AG04450 (cell line): Measurements from ENCODE around the gene CCNB1IP1. TPM values are rescaled to one million over a fixed set of nuclear protein-coding genes. Genes with fewer than 3 reads are reported as not detected.
"Not testable (repeated sequence)": the region's sequence is repeated elsewhere in the genome, so short reads cannot be mapped to it uniquely, and the experiment has no call there.

ENCODE experiments used
- CTCF ChIA-PET: fragments of 300-600, 350-600 bp; formaldehyde crosslinking; extraction: SDS; loops from one replicate; lab custom pipeline; 2022; ENCODE audit warnings: antibody characterized with exemption, inconsistent platforms; lab: Charles Lee
- POLR2A ChIA-PET: fragments of 350-600 bp; formaldehyde crosslinking; extraction: SDS; loops from one replicate; lab custom pipeline; 2021; ENCODE audit warnings: antibody characterized with exemption, inconsistent platforms; lab: Yijun Ruan, JAX
- DNase-seq: peaks from one replicate; pipeline ENCODE4 v3.0.0-alpha.2; 2011; ENCODE audit warnings: low read depth, low spot score
- H3K27ac ChIP-seq: one replicate; pipeline ENCODE4 v1.5.1; 2012; ENCODE audit warnings: low read depth, low read length, control low read depth
- H3K27me3 ChIP-seq: one replicate; pipeline ENCODE4 v1.6.0; 2012; ENCODE audit warnings: low read length; ENCODE audit not compliant: control insufficient read depth, insufficient read depth
- H3K4me3 ChIP-seq: 2 replicates; pipeline ENCODE4 v1.5.1; 2011; ENCODE audit warnings: mild to moderate bottlenecking, low read depth, low read length, control low read depth
- H3K9me3 ChIP-seq: 2 replicates; pipeline ENCODE4 v1.5.1; 2012; ENCODE audit warnings: low read length; ENCODE audit not compliant: control insufficient read depth, insufficient read depth
- CTCF ChIP-seq: IDR thresholded peaks from 2 replicates; pipeline ENCODE4 v1.5.1; 2011; ENCODE audit warnings: low read depth, low read length, control low read depth, inconsistent platforms
- polyA plus RNA-seq: library from polyadenylated mRNA; depleted of rRNA; stranded (reverse); fragments of >200 nt; gene quantifications from 2 replicates; pipeline ENCODE4 v1.2.3, GENCODE V29; 2011

CCNB1IP1 gene
- polyA plus RNA-seq, 1 experiment, result 69.2 TPM

DNA sequence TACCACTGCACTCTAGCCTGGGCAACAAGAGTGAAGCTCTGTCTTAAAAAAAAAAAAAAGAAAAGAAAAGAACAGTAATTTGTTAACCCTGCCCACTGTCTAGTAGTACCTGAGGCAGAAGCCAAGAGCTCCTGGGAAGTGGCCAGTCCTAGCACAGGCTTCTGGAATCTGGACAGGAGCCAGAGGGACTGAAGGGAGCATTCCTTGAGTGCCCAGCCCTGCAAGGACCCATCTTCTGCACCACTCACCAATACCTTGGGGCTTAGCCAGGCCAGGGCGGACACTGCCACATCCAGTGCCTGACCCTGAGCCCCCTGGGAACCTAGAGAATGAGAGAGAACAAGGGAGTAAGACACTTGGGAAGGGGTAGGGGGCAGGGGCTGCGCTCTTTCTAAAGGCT lies 44.1 kb upstream of the CCNB1IP1 start:
- H3K27ac ChIP-seq, result no peak overlapping the region
- no peak overlapping the region for H3K4me3 ChIP-seq
- H3K9me3 ChIP-seq, result no peaks in the 10 kb centered on the region
- no peak for TF ChIP-seq CTCF
- CTCF ChIA-PET, result no interaction called here
- no peak for DNase-seq
- H3K27me3 ChIP-seq, result no peaks in the 10 kb centered on the region
- POLR2A ChIA-PET, result no interaction called here

GRCh38 chr14:20376071-20376588 lies 43.1 kb upstream of the CCNB1IP1 start:
- POLR2A ChIA-PET, result no interaction called here
- TF ChIP-seq CTCF, result no peak
- no peak for DNase-seq
- no peak overlapping the region for H3K27ac ChIP-seq
- no peak overlapping the region for H3K4me3 ChIP-seq
- no peaks in the 10 kb centered on the region for H3K27me3 ChIP-seq
- H3K9me3 ChIP-seq, result no peaks in the 10 kb centered on the region
- CTCF ChIA-PET, result interaction anchor here (1.0 kb wide), 1 partner anchor 48 kb away, joined by 3 read pairs; no protein-coding TSS in a partner anchor

- ChIA-PET POLR2A (no interaction called here), CTCF (interaction anchor here (1.0 kb wide), 1 partner anchor 48 kb away, joined by 3 read pairs; no protein-coding TSS in a partner anchor)
These were observed 42.4 kb upstream of the CCNB1IP1 start for GRCh38 chr14:20375471-20375870.

GRCh38 chr14:20372796-20373195 lies 39.7 kb upstream of the CCNB1IP1 start:
- TF ChIP-seq CTCF, result no peak
- H3K4me3 ChIP-seq, result no peak overlapping the region
- POLR2A ChIA-PET, result no interaction called here
- H3K9me3 ChIP-seq, result no peaks in the 10 kb centered on the region
- no peaks in the 10 kb centered on the region for H3K27me3 ChIP-seq
- no peak for DNase-seq
- no peak overlapping the region for H3K27ac ChIP-seq
- CTCF ChIA-PET, result no interaction called here

More at GRCh38 chr14:20375471-20375870, 42.4 kb upstream of the CCNB1IP1 start:
- DNase-seq, result no peak
- Histone ChIP-seq H3K27ac (no peak overlapping the region), H3K9me3 (no peaks in the 10 kb centered on the region), H3K4me3 (no peak overlapping the region), H3K27me3 (no peaks in the 10 kb centered on the region)
- no peak for TF ChIP-seq CTCF

DNA sequence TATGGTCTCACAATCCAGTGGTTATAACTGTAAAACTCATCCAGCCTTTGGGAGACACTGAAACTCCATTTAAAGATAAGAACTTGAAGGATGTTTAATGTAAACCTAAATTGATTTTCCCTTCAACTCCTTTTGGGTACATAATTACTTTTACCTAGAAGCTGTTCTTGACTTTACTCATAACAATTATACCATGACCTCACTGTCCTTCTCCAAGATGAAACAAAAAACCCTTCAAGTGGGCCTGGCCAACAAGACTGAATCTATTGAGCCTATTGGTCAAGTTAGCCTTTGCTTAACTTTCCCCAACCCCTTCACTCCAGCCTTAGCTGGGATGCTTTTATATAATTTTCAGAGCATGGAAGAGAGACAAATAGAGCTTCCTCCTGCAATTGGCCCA lies 32.8 kb upstream of the CCNB1IP1 start:
- ChIA-PET POLR2A (no interaction called here), CTCF (no interaction called here)
- Histone ChIP-seq H3K27me3 (no peaks in the 10 kb centered on the region), H3K4me3 (no peak overlapping the region), H3K27ac (no peak overlapping the region), H3K9me3 (no peaks in the 10 kb centered on the region)
- no peak for TF ChIP-seq CTCF
- no peak for DNase-seq

- POLR2A ChIA-PET, H3K4me3 ChIP-seq, DNase-seq, H3K27me3 ChIP-seq, H3K9me3 ChIP-seq, CTCF ChIA-PET, H3K27ac ChIP-seq: not testable (repeated sequence)
These were observed 25.4 kb upstream of the CCNB1IP1 start for GRCh38 chr14:20358474-20358873.
